ENCODE data around the gene IMPG1. TPM values are rescaled to one million over a fixed set of nuclear protein-coding genes. Genes with fewer than 3 reads are reported as not detected.

IMPG1 gene, protein sequence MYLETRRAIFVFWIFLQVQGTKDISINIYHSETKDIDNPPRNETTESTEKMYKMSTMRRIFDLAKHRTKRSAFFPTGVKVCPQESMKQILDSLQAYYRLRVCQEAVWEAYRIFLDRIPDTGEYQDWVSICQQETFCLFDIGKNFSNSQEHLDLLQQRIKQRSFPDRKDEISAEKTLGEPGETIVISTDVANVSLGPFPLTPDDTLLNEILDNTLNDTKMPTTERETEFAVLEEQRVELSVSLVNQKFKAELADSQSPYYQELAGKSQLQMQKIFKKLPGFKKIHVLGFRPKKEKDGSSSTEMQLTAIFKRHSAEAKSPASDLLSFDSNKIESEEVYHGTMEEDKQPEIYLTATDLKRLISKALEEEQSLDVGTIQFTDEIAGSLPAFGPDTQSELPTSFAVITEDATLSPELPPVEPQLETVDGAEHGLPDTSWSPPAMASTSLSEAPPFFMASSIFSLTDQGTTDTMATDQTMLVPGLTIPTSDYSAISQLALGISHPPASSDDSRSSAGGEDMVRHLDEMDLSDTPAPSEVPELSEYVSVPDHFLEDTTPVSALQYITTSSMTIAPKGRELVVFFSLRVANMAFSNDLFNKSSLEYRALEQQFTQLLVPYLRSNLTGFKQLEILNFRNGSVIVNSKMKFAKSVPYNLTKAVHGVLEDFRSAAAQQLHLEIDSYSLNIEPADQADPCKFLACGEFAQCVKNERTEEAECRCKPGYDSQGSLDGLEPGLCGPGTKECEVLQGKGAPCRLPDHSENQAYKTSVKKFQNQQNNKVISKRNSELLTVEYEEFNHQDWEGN
- total RNA-seq (2014; rRNA removed; shearing (Covaris generic)), result not detected in 2 replicates
- polyA plus RNA-seq (2015; cell fraction: cytosol; rRNA removed), result not detected in 2 replicates
- polyA plus RNA-seq (2015; cell fraction: nucleus; rRNA removed), result 0.33 TPM in 1 of 2 replicates, not detected in the other

DNA sequence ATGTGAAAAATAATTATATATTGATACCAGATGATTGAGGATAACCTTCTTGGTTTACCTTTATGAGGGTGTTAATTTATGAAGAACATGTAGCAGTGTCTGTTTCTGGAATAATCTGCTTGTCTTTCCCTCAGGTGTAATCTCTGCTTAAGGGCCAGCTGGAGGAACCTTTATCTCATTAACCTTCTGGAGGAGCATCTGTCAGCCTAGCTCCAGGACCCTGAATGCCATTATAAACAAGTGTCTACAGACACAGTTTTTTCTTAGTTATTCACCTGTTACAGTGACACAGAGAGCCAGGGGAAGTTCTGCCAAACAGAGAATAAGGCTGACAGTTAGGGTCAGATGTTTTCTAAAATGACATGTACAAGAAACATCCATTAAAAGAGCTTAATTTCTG, at the start of gene IMPG1:
TSS of gene IMPG1 (minus strand) at position 101 of the 400 bp plus-strand sequence. CDS start 174 bp downstream, outside the sequence.
- DNase-seq (ENCODE audit: low read depth), result no peak

DNA sequence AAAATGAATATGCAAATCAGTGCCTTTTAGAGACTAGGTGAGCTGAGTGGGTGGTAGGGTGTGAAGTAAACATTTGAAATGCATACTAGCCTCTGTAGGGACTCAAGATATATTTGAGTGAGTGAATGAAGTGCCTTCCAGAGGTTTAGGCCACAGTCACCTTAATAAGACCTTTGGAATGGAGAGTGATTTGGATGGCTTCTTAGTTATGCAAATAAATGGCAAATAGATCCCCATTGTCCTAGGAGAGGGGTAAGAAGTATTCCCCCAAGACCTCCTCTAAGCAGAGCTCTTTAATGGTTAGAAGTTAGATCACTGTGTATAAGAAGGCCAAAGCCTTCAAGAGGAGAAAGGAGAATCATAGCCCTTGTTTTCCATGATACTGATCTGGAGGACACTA, 47.8 kb upstream of the IMPG1 start:
- DNase-seq (ENCODE audit: low read depth), result no peak

DNA sequence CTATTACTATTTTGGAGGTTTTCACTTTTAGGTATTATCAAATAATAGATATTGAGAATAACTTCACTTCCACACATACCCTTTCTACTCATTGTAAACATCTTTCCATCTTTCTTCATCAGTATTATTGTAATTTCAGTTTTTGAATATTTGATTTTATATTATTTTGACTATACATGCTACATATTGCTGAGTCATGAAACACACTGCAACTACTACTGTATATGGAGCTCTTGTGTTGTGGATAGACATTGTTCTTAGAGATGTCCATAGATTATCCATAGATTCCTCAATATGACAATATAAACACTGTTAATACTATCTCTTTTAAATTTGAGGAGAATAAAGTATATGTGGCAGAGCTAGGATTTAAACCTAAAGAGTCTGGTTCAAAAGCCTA, 819 bp upstream of the IMPG1 start:
- DNase-seq (ENCODE audit: low read depth), result no peak

DNA sequence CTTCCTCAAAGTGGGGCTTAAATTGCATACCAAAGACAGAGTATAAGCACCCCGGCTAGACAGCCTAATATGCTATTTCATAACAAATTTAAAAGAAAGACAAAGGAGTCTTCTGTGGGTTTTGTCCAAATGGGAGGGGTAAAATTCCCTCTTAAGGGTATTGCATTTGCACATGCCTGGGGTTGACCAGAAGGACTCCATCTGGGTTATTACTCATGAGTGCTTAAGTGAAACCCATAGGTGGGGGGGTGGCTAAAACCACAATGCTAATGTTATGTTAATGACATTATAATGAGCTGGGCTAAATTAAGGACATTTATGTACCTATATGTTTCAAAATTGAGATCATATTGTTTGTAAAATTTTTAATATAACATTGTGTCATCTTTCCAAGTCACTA, 15.0 kb downstream of the IMPG1 start:
- no peak for DNase-seq (ENCODE audit: low read depth)

DNA sequence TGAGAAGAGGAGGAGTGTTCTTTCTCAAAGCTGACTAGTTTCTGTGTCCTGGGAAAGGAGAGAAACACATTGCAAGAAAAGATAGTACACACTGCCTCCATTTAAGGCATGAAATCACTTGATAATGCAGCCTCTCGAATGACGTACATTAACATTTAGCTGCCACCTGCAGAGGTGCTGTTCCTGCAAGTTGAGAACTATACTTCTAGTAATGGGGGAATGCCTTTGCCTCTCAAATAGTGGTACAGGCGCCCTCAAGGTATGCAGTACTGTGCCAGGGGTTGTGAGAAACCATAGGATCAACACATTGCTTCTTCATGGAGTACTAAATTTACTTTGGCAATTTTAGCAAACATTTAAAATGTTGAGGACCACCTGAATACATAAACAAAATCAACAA, 20.1 kb downstream of the IMPG1 start:
- no peak for DNase-seq (ENCODE audit: low read depth)

DNA sequence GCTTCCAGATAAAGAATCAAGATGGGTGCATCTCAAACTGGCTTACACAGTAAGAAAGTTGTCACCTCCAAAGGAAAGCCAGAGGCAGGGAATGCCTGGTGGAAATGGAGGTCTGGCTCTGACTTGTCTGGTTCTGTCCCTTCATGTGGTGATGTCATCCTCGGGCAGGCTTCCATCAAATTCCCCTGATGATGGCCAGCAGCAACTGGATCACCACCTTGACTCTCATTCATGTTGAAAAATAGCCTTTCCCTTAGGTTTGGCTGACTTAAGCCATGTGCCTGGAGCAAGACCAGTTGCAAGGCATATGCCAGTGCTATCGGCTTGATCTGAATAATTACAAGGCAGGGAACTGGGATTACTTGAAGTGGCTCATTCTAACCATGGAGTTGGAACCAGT, 28.8 kb downstream of the IMPG1 start:
- peak; percentile 4 for DNase-seq (ENCODE audit: low read depth)

DNA sequence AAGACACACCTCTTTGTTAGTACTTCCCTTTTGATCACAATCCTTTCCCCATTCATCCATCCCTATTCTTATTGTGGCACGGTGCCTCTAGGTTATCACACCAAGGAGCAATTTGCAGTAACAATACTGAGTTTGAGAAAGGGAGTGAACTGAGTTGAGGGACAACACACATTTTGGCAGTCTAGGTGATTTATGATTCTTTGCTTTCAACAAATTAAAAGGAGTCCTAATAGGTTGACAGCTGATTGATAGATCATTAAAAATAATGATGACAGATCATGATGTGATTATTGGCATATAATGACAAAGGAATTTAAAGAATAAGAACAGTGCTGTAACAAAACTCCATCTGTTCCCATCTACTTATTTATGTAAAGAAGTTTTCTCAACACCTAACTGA, 36.7 kb downstream of the IMPG1 start:
- DNase-seq (ENCODE audit: low read depth), result no peak

DNA sequence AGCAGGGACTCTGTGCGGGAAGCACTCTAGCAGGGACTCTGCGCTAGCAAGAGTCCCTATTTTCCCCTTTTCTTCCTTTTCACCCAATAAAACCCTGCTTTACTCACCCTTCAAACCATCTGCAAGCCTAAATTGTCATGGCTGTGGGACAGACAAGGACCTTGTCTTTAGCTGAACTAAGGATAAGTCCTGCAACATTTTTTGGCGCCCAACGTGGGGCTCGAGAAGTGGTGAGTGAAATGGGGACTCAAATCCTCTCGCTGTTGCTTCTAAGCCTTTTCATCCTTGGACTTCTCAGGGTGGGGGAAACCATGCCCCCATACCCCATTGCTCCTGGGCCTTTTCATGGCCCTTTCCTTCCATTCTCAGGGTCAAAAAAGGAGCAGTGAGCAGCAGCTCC, 46.4 kb downstream of the IMPG1 start:
- no peak for DNase-seq (ENCODE audit: low read depth)

DNA sequence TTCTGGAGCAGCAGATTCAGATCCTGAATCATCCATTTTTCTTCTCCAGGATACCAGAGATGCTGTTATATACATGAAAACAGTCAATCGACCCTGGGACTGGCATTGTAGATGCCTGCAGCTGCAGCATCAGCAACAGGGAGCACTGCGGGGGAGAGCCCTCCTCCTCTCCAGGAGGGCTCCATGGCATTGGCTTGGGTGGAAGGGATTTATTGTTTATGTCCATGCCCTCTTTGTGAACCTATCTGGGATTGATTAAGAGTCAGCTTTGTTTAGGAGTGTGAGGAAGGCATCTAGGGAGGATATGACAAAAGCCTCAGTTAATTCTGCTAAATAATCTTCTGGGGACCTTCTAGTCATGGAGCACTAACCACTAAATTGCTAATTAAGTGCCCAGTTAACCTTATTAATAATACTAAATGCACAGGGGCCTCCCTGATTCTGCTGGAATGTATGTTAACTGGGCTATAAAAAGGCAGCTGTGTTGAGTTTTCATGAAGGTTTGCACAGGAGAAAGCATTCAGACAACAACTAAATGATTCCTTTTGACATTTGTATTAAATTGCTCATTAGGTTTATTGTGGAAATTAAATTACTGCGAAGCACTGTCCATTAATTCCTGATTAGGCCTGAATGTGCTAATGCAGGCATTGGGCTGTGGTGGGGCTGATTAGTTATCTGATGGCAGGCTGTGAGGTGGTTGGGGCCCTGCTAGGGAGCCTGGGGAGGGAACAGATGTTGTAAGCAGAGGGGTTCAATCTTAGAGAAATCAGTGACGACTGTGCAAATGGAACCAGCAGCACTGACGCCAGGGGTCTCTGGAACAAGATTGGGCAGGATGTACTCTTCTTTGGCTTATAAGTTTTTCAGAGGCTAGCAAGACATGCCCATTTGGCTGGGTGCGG, 57.6 kb downstream of the IMPG1 start:
- DNase-seq (ENCODE audit: low read depth), result no peak

DNA sequence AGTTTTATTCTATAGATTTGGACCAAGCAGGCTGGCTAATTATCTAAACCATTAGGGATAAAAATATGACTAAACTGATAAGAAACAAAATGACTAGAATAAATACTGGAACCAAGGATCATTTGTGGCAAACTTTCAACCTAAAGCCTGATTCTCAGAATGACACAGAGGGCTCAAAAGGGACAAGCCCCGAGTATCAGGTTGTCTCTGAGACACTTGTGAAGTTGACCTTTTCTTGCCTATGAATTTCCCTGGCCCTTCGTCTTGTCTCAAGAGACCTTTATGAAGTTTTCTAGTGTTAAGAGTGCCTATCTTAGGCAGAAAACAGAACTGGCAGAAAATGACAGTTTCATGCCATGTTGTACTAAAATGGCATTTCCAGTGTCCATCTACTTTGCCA, 68.3 kb downstream of the IMPG1 start:
- no peak for DNase-seq (ENCODE audit: low read depth)

DNA sequence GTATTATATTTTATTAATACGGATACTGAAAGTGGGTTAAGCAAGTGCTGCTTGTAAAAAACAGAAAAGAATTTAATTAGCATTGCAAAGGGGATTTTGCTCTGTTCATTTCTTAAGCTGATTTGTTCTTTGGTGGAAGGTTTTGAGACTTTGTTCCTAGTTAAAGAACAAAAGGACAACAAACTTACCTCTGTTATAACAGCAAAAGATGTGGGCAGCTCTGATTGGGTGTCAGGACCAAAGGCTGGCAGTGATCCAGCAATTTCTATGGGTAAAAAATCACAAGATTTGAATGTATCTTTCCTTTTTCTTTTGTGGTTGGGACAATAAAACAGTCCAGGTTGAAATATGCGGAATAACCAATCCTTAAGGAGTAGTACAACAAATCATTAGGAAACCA, 68.8 kb downstream of the IMPG1 start:
- no peak for DNase-seq (ENCODE audit: low read depth)

DNA sequence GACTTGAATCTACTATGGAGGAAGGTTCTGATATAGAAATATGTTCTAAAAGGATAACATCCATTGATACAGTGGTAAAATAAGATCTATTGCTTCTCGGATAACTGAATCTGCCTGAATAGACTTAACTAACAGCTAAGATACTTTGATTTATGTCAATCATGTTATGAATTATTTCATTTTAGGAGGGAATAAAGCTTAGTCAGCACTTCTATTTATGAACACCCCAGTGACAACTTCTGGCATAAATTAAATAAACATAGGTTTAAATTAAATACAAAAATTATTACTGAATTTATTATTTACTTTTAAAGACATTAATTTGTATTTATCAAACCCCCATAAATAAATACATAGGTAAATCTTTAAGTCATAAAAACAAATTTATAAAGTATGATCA, 69.3 kb downstream of the IMPG1 start:
- no peak for DNase-seq (ENCODE audit: low read depth)

DNA sequence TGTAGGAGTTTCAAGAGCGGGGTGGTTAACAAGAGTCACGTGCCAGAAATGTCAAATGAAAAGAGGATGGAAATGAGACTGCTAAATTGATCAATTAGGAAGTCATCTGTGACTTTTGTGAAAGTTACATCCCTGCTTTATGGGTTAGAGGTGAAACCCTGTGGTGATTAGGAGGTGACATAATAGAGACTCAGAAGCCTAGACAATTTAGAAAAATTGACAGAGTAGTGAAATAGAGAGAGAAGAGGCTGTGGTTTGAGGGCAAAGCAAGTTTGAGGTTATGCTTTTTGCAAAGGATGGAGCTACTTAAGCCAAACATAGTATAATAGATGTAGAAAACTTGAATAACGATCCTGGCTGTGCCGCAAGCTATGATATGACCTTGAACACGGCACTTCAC, 71.8 kb downstream of the IMPG1 start:
- no peak for DNase-seq (ENCODE audit: low read depth)

DNA sequence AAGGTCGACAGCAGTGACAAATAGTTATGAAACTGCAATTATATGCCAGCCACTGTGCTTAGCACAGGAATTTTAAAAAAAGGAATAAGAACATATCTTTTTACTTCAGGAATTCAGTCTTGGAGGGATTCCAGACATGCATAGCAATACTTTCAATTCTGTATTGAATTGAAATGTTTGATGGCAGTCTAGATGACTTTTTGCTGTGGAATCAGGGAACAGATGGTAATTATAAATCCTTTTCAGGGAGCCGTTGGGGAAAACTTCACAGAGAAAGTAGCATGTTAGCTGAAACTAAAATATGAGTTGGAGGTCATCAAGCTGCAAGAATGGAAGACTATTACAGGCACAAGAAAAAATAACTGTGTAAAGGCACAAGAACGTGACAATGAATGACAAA, 74.8 kb downstream of the IMPG1 start:
- no peak for DNase-seq (ENCODE audit: low read depth)

DNA sequence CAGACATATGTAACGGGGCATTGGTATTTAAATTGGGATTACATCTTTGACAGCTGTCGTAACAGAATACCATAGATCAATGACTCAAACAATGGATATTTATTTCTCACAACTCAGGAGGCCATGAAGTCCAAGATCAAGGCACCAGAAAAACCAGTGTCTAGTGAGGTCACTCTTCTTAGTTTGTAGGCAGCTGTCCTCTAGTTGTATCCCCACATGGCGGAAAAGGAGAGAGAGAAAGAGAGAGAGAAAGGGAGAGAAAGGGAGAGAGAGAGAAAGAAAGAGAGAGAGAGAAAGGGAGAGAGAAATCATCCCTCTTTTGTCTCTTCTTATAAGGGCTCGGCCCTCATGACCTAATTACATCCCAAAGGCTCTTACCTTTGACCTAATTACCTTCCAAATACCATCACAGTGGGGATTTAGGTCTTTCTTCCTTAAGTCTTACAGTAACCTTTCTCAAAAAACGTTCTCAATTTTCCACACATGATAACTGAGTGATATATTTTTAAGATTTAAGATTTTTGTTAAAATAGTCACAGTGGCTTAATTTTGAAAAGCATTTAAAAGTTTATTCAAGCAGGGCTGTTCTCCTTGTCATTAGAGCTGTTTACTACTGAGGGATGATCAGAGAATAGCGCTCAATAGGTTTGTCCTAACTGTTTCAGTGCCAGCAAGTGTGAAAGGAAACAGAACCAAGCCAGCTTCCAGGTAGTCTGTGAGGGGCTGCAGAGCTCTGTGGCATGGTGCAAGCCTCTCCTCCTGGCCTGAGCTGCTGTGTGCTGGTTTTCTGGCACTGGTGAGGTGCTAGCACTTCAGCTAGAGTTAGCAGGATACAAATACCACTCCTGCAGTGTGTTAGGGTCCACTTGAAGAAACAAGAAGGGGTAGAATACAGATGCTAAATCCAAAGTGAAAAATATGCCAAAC, 79.0 kb downstream of the IMPG1 start:
- no peak for DNase-seq (ENCODE audit: low read depth)

DNA sequence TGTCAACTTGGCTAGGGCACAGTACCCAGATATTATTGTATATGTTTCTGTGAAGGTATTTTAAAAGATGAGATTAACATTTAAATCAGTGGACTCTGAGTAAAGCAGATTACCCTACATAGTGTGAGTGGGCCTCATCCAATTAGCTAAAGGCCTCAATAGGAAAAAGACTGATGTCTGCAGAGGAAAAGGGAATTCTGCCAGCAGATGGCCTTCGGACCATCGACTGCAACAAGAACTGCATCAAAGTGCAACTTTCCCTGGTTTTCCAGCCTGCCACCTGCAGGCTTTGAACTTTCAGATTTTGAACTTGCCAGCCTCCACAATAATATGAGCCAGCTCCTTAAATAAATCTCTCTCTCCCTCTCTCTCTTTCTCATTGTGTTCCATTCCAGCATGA, 80.5 kb downstream of the IMPG1 start:
- DNase-seq (ENCODE audit: low read depth), result no peak

DNA sequence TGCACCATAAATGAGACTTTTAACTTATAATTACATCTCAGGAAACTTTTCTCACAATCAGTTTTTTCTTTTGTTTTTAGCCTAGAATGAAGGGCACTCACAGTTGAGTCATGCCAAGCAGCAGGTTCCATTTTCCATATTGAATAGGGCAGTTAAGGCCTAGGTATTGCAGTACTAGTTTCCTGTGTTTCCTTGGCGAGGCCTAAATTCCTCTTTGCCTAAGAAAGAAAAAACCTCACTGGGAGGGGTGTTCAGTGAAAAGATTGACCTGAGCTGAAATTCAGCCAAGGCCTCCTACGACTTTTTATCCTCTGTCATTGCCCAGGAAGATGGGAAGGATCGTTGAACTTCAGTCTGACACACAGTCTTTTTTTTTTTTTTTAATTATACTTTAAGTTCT, 85.5 kb downstream of the IMPG1 start:
- DNase-seq (ENCODE audit: low read depth), result no peak

DNA sequence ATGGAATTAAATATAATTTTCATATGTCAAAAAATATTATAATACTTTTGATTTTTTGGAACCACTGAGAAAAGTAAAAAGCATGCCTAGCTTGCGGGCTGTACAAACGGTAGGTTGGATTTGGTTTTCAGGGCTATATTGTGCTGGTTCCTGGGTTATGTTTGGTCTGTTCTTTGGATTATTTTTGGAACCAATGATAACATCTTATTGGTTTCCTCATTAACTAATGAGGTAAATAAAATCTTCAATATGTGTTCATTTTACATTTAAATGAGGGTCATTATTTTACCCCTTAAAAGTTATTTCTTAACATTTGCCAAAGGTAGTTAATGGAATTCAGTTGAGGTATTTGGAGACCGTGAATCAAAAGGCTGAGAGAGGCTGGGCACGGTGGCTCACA, 96.6 kb downstream of the IMPG1 start:
- no peak for DNase-seq (ENCODE audit: low read depth)

DNA sequence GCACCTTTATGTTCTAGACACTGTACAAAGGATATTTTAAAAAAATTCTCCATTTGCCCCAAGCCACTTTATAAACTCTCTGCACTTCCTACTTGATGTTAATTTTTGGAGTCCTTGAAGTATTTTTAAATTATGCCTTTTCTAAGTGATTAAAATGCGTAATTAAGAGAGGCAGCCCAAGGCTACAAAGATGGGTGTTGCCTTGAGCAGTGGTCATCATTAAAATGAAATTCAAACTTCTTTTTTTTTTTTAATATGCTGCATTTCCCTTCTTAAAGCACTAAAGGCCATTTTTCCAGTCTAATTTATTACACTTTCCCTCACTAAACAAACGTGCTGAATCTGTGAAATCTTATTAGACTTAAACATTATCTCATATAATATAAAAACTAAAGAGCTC, 102.4 kb downstream of the IMPG1 start:
- DNase-seq (ENCODE audit: low read depth), result no peak

DNA sequence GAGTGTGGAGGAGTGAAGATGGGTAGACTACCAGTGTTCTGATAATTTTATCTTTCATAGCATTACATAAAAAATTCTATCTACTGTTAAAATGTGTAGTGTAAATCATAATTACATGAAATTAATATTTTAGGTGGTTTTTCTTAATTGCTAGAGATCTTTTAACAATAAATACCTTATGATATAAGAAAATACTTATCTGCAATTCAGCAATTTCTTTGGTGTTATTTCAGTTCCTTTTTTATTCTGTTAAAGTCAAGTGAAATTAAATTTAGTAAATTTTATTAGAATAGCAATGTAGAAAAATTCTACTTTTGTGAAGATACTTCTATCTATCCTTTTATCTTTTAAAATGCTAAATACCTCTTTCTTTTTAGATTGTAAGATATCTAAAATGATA, 104.3 kb downstream of the IMPG1 start:
- no peak for DNase-seq (ENCODE audit: low read depth)
